ENCODE measurements around the gene SH3BGRL. TPM values are rescaled to one million over a fixed set of nuclear protein-coding genes. Genes with fewer than 3 reads are reported as not detected.

SH3BGRL gene
- polyA plus RNA-seq, 1 of the 3 experiments (the other 2 are of a cell fraction) = 43.6 TPM

DNA sequence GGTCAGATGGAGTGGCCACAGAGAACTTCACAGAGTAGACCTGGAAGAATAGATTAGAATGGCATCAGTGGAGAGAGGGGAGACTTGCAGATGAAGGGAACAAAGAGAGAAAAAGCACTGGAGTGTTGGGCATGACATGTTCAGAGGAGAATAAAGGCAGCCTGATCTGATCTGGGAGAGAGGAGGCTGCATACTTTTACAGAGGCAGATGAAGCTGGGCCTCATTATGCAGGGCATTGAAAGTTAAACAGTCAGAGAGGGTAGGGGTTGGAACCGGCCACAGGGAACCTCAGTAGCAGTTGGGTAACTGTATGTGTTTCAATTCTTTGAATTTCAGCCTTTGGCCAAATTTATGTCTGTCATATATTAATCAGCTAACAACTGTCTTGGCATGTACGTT lies 61.2 kb downstream of the SH3BGRL start:
- DNase-seq = no peak
- Histone ChIP-seq H4K20me1 (ENCODE audit: insufficient read depth) (no peaks in the 10 kb centered on the region), H3K27me3 (ENCODE audit: insufficient read depth) (no peaks in the 10 kb centered on the region), H3K9me2 (no peaks in the 10 kb centered on the region), H3F3A (replicated peaks; ENCODE audit: insufficient read depth) (no peaks in the 10 kb centered on the region), H3K36me3 (replicated peaks in 1 of 2; ENCODE audit: control insufficient read depth in 1 of 2, insufficient read depth in 2 of 2, low read length in 1 of 2) (no peaks in the 10 kb centered on the region), H3K27ac (ENCODE audit: low read depth in 2 of 2, low read length in 1 of 2) (no peak overlapping the region), H3K4me2 (no peak overlapping the region), H3K9me3 (no peaks in the 10 kb centered on the region), H3K4me3 (ENCODE audit: low read depth in 2 of 2, low read length in 1 of 2) (no peak overlapping the region), H3K79me2 (ENCODE audit: insufficient read depth) (no peaks in the 10 kb centered on the region), H3K9ac (no peak overlapping the region), H3K4me1 (ENCODE audit: control insufficient read depth in 1 of 2, insufficient read depth in 2 of 2, low read depth in 1 of 2, low read length in 1 of 2) (no peaks in the 10 kb centered on the region; a peak in 1 of 4 replicates), H2AFZ (ENCODE audit: low read depth) (no peak overlapping the region)
- ChIA-PET CTCF (no interaction called here), POLR2A (no interaction called here)
- WGBS (ENCODE audit: low lambda C conversion rate) = 39% methylated on average over 2 of the region's 2 CpGs
- no peak for TF ChIP-seq RAD21 (IDR thresholded peaks at IDR 0.05; ENCODE audit: low read length)
- no peak for TF ChIP-seq JUND (IDR thresholded peaks at IDR 0.05)
- TF ChIP-seq, protein P1, sequence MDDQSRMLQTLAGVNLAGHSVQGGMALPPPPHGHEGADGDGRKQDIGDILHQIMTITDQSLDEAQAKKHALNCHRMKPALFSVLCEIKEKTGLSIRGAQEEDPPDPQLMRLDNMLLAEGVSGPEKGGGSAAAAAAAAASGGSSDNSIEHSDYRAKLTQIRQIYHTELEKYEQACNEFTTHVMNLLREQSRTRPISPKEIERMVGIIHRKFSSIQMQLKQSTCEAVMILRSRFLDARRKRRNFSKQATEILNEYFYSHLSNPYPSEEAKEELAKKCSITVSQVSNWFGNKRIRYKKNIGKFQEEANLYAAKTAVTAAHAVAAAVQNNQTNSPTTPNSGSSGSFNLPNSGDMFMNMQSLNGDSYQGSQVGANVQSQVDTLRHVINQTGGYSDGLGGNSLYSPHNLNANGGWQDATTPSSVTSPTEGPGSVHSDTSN (IDR thresholded peaks at IDR 0.05) = no peak
- TF ChIP-seq CHD2 (IDR thresholded peaks at IDR 0.05; ENCODE audit: low read length, partially characterized antibody) = no peak
- TF ChIP-seq, protein P2, sequence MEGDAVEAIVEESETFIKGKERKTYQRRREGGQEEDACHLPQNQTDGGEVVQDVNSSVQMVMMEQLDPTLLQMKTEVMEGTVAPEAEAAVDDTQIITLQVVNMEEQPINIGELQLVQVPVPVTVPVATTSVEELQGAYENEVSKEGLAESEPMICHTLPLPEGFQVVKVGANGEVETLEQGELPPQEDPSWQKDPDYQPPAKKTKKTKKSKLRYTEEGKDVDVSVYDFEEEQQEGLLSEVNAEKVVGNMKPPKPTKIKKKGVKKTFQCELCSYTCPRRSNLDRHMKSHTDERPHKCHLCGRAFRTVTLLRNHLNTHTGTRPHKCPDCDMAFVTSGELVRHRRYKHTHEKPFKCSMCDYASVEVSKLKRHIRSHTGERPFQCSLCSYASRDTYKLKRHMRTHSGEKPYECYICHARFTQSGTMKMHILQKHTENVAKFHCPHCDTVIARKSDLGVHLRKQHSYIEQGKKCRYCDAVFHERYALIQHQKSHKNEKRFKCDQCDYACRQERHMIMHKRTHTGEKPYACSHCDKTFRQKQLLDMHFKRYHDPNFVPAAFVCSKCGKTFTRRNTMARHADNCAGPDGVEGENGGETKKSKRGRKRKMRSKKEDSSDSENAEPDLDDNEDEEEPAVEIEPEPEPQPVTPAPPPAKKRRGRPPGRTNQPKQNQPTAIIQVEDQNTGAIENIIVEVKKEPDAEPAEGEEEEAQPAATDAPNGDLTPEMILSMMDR (IDR thresholded peaks at IDR 0.05) = no peak
- TF ChIP-seq, protein P3, sequence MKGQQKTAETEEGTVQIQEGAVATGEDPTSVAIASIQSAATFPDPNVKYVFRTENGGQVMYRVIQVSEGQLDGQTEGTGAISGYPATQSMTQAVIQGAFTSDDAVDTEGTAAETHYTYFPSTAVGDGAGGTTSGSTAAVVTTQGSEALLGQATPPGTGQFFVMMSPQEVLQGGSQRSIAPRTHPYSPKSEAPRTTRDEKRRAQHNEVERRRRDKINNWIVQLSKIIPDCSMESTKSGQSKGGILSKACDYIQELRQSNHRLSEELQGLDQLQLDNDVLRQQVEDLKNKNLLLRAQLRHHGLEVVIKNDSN (IDR thresholded peaks at IDR 0.05; ENCODE audit: borderline replicate concordance, low read depth) = no peak
- no peak for TF ChIP-seq RCOR1 (IDR thresholded peaks at IDR 0.05; ENCODE audit: low read length)

DNA sequence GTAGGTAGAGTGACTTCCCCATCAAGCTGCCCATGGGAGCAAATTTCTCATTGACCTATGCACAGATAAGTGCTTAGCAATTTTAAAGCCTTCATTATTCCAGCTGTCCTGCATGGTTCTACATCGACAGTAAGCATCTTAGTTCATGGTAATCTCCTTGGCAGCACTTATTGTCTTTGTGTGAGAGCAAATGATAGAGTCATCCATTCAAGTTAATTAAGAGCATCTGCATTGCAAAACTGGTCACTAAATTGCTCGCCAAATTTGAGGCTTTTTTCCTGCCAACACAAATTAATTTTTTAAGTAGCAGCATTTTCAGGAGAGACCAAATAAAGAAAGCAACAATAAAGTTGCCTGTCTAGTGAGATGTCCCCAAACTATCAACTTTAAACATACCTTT lies 76.7 kb downstream of the SH3BGRL start:
- ChIA-PET POLR2A (no interaction called here), CTCF (no interaction called here)
- no peak overlapping the region for H3K9ac ChIP-seq
- H3K36me3 ChIP-seq (replicated peaks in 1 of 2; ENCODE audit: control insufficient read depth in 1 of 2, insufficient read depth in 2 of 2, low read length in 1 of 2) = peaks cover 0 to 4% of the 10 kb centered on the region in 2 experiments
- H3K4me2 ChIP-seq = no peak overlapping the region
- H3K27me3 ChIP-seq (ENCODE audit: insufficient read depth) = no peaks in the 10 kb centered on the region
- no peaks in the 10 kb centered on the region for H3K79me2 ChIP-seq (ENCODE audit: insufficient read depth)
- H4K20me1 ChIP-seq (ENCODE audit: insufficient read depth) = no peaks in the 10 kb centered on the region
- no peak overlapping the region for H3K27ac ChIP-seq (ENCODE audit: low read depth in 2 of 2, low read length in 1 of 2)
- TF ChIP-seq TAF1 (IDR thresholded peaks at IDR 0.05; ENCODE audit: borderline replicate concordance, low read depth, low read length) (no peak), FOSL2 (IDR thresholded peaks at IDR 0.05; ENCODE audit: borderline replicate concordance, low read depth) (no peak), YY1 (IDR thresholded peaks at IDR 0.05; ENCODE audit: low read depth) (no peak), SMC3 (IDR thresholded peaks at IDR 0.05; ENCODE audit: low read depth, low read length) (no peak), GABPA (IDR thresholded peaks at IDR 0.05; ENCODE audit: low read depth) (no peak), EP300 (IDR thresholded peaks at IDR 0.05; ENCODE audit: borderline replicate concordance in 1 of 2, low read depth in 1 of 2, low read length in 1 of 2) (no peak)
- H3K9me3 ChIP-seq = no peaks in the 10 kb centered on the region
- H3K9me2 ChIP-seq = no peaks in the 10 kb centered on the region
- no peaks in the 10 kb centered on the region for H3F3A ChIP-seq (replicated peaks; ENCODE audit: insufficient read depth)
- DNase-seq = no peak
- 50% methylated on average over 2 of the region's 2 CpGs for WGBS (ENCODE audit: low lambda C conversion rate)
- H3K4me1 ChIP-seq (ENCODE audit: control insufficient read depth in 1 of 2, insufficient read depth in 2 of 2, low read depth in 1 of 2, low read length in 1 of 2) = no peaks in the 10 kb centered on the region
- no peak overlapping the region for H2AFZ ChIP-seq (ENCODE audit: low read depth)
- no peak overlapping the region for H3K4me3 ChIP-seq (ENCODE audit: low read depth in 2 of 2, low read length in 1 of 2)

All from SK-N-SH (cell line).